ENCODE results near the gene PRDM13.
"Not testable (repeated sequence)": the region's sequence is repeated elsewhere in the genome, so short reads cannot be mapped to it uniquely, and the experiment has no call there.

Gene PRDM13

GRCh38 chr6:99629293-99629692, 22.7 kb downstream of the PRDM13 start:
- no peak for DNase-seq (ENCODE audit: low spot score)

GRCh38 chr6:99637629-99638028, 31.0 kb downstream of the PRDM13 start:
- DNase-seq (ENCODE audit: low spot score) = no peak

- DNase-seq (ENCODE audit: low spot score) = not testable (repeated sequence)
These were observed 31.7 kb downstream of the PRDM13 start for GRCh38 chr6:99638358-99638757.

GRCh38 chr6:99641270-99641669, 34.6 kb downstream of the PRDM13 start:
- DNase-seq (ENCODE audit: low spot score) = no peak

GRCh38 chr6:99645986-99646385, 39.4 kb downstream of the PRDM13 start:
- no peak for DNase-seq (ENCODE audit: low spot score)

GRCh38 chr6:99650091-99650571, 43.5 kb downstream of the PRDM13 start:
- not testable (repeated sequence) for DNase-seq (ENCODE audit: low spot score)

- no peak for DNase-seq (ENCODE audit: low spot score)
These were observed 53.6 kb downstream of the PRDM13 start for GRCh38 chr6:99660206-99660605.

GRCh38 chr6:99661870-99662269, 55.2 kb downstream of the PRDM13 start:
- DNase-seq (ENCODE audit: low spot score) = no peak

- DNase-seq (ENCODE audit: low spot score) = no peak
These were observed 56.0 kb downstream of the PRDM13 start for GRCh38 chr6:99662616-99663015.
